PFSK-1 (cell line): ENCODE data around the gene AAMDC.

ENCODE experiments used
- FOXP2 ChIP-seq: optimal IDR thresholded peaks from 2 replicates; pipeline ENCODE3; 2011; ENCODE audit warnings: borderline replicate concordance, control low read depth, inconsistent platforms; ENCODE audit not compliant: insufficient read depth; ENCODE audit errors: extremely low read length, extremely low read depth
- POLR2AphosphoS5 ChIP-seq: IDR thresholded peaks from 2 replicates; pipeline ENCODE4 v1.6.1; 2012; ENCODE audit warnings: low read depth, mild to moderate bottlenecking, control low read depth, low read length, moderate library complexity
- REST ChIP-seq, 2 experiments: IDR thresholded peaks; 2 replicates each; pipeline versions ENCODE4 v1.6.1 to v1.8.0; 2011 to 2012; ENCODE audit warnings: low read depth in 2 of 2, low read length in 2 of 2, control low read depth in 1 of 2, inconsistent platforms in 1 of 2, mild to moderate bottlenecking in 1 of 2, moderate library complexity in 1 of 2; ENCODE audit not compliant: insufficient read depth in 1 of 2
- SIN3A ChIP-seq: IDR thresholded peaks from 2 replicates; pipeline ENCODE4 v1.6.1; 2012; ENCODE audit warnings: mild to moderate bottlenecking, low read length, moderate library complexity, borderline replicate concordance; ENCODE audit not compliant: insufficient read depth
- TAF1 ChIP-seq: IDR thresholded peaks from 2 replicates; pipeline ENCODE4 v1.6.1; 2012; ENCODE audit warnings: low read length, control low read depth, borderline replicate concordance; ENCODE audit not compliant: insufficient read depth

Gene AAMDC

GRCh38 chr11:77874206-77874605, 53.3 kb downstream of the AAMDC start:
- TF ChIP-seq POLR2AphosphoS5 (no peak), REST (IDR thresholded peaks at IDR 0.05; ENCODE audit: insufficient read depth in 1 of 2, low read depth in 2 of 2, low read length in 2 of 2) (no peak), SIN3A (no peak), TAF1 (no peak), FOXP2 (no peak)

- TF ChIP-seq FOXP2 (no peak), SIN3A (no peak), REST (IDR thresholded peaks at IDR 0.05; ENCODE audit: insufficient read depth in 1 of 2, low read depth in 2 of 2, low read length in 2 of 2) (no peak), TAF1 (no peak), POLR2AphosphoS5 (no peak)
Observed at GRCh38 chr11:77876045-77876444, 55.1 kb downstream of the AAMDC start.

DNA sequence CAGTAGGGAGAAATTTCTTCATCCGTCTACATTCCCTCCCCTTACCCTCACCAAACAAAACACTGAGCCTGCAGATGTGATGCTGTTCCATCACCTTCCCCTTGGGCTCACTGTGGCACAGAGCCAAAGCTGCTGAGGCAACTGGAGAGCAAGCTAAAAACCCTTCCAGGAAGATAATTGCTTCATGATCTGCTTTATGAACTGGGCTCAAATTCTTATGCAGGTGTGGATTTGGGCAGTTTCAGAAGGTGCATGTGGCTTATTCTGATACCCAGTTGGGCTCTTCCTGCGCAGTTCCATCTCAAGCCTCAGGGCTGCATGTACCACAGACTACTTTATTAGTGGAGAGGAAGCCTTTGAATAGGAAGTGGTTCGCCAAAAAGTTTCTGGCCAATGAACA, 58.3 kb downstream of the AAMDC start:
- TF ChIP-seq FOXP2, result no peak
- TF ChIP-seq REST (IDR thresholded peaks at IDR 0.05; ENCODE audit: insufficient read depth in 1 of 2, low read depth in 2 of 2, low read length in 2 of 2), result no peak
- TF ChIP-seq SIN3A, result no peak
- no peak for TF ChIP-seq TAF1
- TF ChIP-seq POLR2AphosphoS5, result no peak

DNA sequence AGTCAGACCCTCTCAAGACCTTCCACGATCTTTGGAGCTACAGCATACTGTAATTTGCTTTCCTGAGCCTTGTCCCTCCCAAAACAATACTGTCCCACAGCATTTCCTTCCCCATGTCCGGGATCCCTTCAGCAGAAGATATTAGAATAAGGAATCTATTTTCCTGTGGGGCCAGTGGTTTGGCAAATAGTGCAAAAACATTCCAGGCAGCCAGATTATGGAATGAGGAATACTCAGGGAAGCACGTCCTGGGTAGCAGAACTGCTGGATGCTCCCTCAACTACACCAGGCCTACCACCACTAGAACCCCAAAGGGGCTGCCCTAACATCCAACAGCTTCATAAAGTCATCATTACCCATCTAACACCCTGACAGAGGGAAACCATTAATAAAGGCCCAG, 61.5 kb downstream of the AAMDC start:
- TF ChIP-seq FOXP2 (no peak), POLR2AphosphoS5 (no peak), REST (IDR thresholded peaks at IDR 0.05; ENCODE audit: insufficient read depth in 1 of 2, low read depth in 2 of 2, low read length in 2 of 2) (no peak), SIN3A (no peak), TAF1 (no peak)

DNA sequence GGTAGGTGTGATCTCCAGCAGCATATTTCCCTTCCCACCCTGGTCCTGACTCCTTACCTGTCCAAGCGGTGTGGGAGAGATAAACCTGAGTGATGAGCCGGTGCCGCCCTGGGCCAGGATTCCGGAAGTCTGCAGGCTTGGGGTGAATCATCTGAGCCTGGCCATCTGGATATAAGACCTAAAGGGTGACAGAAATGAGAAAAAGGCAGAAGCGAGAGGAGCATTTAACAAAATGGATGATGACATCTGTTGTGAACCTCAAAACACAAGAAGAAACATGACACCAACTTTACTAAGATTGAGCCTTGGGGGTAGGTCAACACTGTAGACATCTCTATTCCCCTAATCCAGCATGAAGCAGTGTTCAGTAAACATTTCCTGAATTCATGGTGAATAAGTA, 62.8 kb downstream of the AAMDC start:
- TF ChIP-seq REST (IDR thresholded peaks at IDR 0.05; ENCODE audit: insufficient read depth in 1 of 2, low read depth in 2 of 2, low read length in 2 of 2) (no peak), TAF1 (no peak)
